VCaP (cell line): ENCODE results near the gene ASB6.
"Not testable (repeated sequence)": the region's sequence is repeated elsewhere in the genome, so short reads cannot be mapped to it uniquely, and the experiment has no call there.

Source experiments
- H3K27ac ChIP-seq: fragments of 450-650 bp; 2 replicates; pipeline ENCODE4 v1.5.1; 2017
- TF ChIP-seq, protein P1 (sequence below): fragments of 450-650 bp; conservative IDR thresholded peaks from 2 replicates; pipeline ENCODE4 v1.5.1; 2017; ENCODE audit warnings: mild to moderate bottlenecking, moderate library complexity

Gene ASB6

DNA sequence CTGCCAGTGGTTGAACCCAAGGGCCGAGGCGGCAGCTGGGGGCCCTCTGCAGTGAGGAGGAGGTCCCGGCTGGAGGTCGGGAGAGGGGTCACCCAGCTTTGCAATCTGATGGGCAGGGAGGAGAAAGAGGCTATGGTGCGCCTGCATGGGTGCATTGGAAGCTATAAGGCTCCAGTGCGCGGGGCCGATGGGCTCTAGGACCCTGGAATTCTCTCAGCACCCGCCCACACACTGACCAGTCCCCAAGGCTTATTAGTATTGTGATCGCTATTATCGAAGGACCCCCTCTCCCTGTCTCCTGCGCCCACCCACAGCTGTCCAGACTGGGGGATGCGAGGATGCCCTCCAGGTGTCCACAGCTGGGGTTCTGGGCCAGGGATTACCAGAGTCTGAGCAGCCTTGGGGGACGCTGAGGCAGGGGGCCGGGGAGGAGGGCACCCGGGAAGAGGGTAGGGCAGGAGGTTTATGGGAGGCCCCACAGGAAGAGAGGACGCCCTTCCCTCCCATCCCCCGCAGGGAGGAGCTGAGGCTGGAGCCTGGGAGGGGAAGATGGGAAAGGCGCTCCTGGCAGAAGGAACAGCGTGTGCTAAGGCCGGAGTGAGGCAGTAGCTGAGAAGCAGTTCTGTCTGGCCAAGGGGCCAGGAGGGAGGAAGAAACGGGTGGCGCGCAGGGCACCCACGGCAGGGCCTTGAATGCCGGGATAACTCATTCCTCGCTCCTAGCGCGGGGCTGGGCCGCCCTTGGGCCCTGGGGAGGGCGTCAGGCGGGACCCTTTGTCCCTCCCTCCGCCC, 45.2 kb downstream of the ASB6 start:
- TF ChIP-seq, protein P1, sequence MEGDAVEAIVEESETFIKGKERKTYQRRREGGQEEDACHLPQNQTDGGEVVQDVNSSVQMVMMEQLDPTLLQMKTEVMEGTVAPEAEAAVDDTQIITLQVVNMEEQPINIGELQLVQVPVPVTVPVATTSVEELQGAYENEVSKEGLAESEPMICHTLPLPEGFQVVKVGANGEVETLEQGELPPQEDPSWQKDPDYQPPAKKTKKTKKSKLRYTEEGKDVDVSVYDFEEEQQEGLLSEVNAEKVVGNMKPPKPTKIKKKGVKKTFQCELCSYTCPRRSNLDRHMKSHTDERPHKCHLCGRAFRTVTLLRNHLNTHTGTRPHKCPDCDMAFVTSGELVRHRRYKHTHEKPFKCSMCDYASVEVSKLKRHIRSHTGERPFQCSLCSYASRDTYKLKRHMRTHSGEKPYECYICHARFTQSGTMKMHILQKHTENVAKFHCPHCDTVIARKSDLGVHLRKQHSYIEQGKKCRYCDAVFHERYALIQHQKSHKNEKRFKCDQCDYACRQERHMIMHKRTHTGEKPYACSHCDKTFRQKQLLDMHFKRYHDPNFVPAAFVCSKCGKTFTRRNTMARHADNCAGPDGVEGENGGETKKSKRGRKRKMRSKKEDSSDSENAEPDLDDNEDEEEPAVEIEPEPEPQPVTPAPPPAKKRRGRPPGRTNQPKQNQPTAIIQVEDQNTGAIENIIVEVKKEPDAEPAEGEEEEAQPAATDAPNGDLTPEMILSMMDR = no peak
- H3K27ac ChIP-seq = no peak overlapping the region

DNA sequence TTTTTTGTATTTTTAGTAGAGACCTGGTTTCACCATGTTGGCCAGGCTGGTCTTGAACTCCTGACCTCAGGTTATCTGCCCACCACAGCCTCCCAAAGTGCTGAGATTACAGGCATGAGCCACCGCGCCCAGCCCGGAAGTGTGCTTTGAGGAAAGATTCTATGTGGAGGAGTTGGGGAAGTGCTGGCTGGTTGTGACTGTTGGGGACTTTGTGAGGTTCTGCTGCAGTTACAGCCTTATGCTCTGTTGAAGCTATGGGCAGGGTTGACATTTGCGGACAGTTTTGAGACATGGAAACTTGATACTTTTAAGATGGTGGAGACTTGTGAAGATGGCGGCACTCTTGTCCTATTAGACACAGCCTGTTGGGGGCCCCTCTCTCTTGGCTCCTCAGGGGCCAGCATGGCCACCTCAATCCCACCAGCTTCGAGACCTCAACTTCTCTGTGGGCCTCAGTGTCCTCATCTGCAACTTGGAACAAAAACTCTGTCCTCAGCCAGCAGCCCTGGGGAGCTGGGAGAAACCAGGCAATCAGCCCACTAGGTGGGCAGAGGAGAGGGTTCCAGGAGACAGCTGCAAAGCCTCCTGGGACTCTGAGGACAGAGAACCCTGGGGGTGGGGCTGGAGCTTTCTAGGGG, 45.9 kb downstream of the ASB6 start:
- no peak overlapping the region for H3K27ac ChIP-seq
- TF ChIP-seq, protein P1 = no peak

DNA sequence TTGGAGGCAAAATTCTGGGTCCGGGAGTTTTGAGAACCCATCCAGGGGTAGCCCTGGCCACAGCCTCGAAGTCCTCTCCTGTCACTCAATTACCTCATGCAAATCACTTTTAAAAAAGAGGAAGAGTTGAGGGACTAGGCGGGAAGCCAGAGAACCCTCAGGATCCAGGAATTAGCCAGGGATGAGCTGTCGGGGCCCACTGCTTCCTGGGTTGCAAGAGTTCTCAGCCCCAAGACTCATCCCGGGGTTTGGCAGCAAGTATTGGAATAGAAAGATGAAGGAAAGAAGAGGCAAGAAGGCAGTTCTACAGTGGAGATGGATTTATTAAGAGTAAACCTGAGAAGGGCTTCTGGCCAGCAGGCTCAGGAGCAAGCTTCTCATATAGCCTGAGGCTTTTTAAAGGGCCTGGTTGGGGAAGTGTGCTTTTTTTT, 46.6 kb downstream of the ASB6 start:
- no peak overlapping the region for H3K27ac ChIP-seq
- TF ChIP-seq, protein P1 = no peak

DNA sequence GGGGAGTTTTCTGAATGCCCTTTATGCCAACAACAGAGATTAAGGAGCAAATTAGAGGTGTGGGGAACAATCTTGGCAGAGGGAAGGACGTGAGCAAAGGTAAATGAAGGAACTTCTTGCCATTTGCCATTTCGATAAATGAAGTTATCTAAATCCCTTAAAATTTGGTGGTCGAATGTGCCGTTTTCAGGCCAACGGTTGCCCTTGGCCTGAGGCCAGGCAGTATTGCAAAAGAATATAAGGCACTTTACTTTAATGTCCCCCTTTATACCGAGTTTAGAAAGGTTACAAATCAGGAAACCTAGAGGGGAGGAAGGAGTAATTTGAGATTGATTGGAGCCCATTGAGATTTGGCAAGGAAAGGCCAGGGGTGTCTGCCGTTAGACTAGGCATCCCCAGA, 47.3 kb downstream of the ASB6 start:
- TF ChIP-seq, protein P1 = no peak
- H3K27ac ChIP-seq = no peak overlapping the region

DNA sequence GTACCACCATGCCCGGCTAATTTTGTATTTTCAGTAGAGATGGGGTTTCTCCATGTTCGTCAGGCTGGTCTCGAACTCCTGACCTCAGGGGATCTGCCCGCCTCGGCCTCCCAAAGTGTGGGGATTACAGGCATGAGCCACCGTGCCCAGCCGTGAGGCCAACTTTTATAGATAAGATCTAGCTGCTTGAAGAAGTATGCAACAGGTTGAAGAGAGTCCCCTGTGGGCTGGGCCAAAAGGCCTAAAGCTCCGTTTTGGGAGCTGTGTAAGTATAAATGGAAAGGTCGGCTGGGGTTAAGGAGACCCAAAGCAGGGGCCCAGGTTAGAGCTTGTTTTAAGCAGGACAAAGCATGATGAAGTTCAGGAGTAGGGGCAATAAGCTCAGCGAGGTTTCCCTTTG, 49.2 kb downstream of the ASB6 start:
- not testable (repeated sequence) for H3K27ac ChIP-seq

DNA sequence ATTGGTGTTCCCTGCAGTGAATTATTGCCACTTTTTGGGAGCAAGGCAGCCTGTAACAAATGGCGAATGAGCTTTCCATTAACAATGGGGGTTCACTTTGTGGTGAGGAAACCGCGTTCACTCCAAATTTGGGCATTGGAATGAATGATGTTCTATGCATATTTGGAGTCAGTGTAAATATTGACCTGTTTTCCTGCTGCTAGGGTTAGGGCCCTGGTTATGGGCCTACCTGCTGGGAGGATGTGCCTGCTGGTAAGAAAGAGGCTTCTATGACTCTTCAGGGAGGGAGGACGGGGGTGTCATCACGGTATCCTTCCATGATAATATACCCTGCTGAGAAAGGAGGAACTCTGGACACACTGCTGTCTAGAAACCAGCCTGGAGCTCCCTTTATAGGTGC, 50.0 kb downstream of the ASB6 start:
- H3K27ac ChIP-seq = no peak overlapping the region
- TF ChIP-seq, protein P1 = no peak

DNA sequence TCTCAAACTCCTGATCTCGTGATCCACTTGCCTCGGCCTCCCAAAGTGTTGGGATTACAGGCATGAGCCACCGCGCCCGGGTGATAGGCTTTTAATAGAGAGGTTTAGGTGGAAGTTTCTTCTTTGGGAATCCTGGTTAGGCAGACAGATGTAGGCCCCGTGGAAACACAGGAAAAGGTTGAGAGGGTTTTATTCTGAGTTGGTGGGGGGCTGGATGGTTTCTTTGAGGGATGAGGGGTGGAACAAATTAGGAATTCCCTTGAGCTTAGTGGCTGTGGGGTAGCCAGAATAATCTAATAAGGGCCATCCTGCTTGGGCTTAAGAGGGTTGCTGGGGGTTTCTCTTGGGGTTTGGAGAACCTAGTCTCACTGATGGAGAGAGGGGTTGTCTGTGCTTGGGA, 51.5 kb downstream of the ASB6 start:
- TF ChIP-seq, protein P1 = no peak
- H3K27ac ChIP-seq = no peak overlapping the region
